SH-SY5Y (cell line): ENCODE data around the gene MAS1.

Source experiments
- GATA2 ChIP-seq: IDR thresholded peaks from 2 replicates; pipeline ENCODE4 v1.6.1; 2011; ENCODE audit warnings: mild to moderate bottlenecking, low read depth, low read length
- GATA3 ChIP-seq: IDR thresholded peaks from 2 replicates; pipeline ENCODE4 v1.6.1; 2011; ENCODE audit warnings: low read depth, mild to moderate bottlenecking, low read length, moderate library complexity

MAS1 gene

GRCh38 chr6:159890792-159891191 lies at the start of gene MAS1:
Gene MAS1, plus strand, starts transcription at chr6:159890988. Its CDS starts 15,968 bp downstream, at chr6:159906956.
- TF ChIP-seq GATA2 (no peak), GATA3 (no peak)

- TF ChIP-seq GATA2 (no peak), GATA3 (no peak)
Observed at GRCh38 chr6:159842035-159842434, 48.8 kb upstream of the MAS1 start.

GRCh38 chr6:159844737-159845645 lies 45.8 kb upstream of the MAS1 start:
- TF ChIP-seq GATA2 = no peak
- TF ChIP-seq GATA3 = no peak

- TF ChIP-seq GATA3 = no peak
Observed at GRCh38 chr6:159852877-159853276, 37.9 kb upstream of the MAS1 start.

GRCh38 chr6:159853754-159854153 lies 37.0 kb upstream of the MAS1 start:
- TF ChIP-seq GATA3 (no peak), GATA2 (no peak)

- TF ChIP-seq GATA2 = no peak
- TF ChIP-seq GATA3 = no peak
Observed at GRCh38 chr6:159854959-159855358, 35.8 kb upstream of the MAS1 start.

GRCh38 chr6:159858259-159858658 lies 32.5 kb upstream of the MAS1 start:
- TF ChIP-seq GATA3 (no peak), GATA2 (no peak)

GRCh38 chr6:159860482-159860881 lies 30.3 kb upstream of the MAS1 start:
- no peak for TF ChIP-seq GATA3
- no peak for TF ChIP-seq GATA2

GRCh38 chr6:159862103-159862502 lies 28.7 kb upstream of the MAS1 start:
- no peak for TF ChIP-seq GATA2
- TF ChIP-seq GATA3 = no peak

- no peak for TF ChIP-seq GATA2
- no peak for TF ChIP-seq GATA3
Observed at GRCh38 chr6:159865226-159865920, 25.4 kb upstream of the MAS1 start.

- TF ChIP-seq GATA2 (no peak), GATA3 (no peak)
Observed at GRCh38 chr6:159866286-159867247, 24.2 kb upstream of the MAS1 start.

GRCh38 chr6:159871241-159871640 lies 19.5 kb upstream of the MAS1 start:
- TF ChIP-seq GATA2 = no peak
- no peak for TF ChIP-seq GATA3

- TF ChIP-seq GATA3 (no peak), GATA2 (no peak)
Observed at GRCh38 chr6:159871906-159872305, 18.9 kb upstream of the MAS1 start.

GRCh38 chr6:159874435-159874834 lies 16.4 kb upstream of the MAS1 start:
- TF ChIP-seq GATA2 (no peak), GATA3 (no peak)
